Fibroblast of mammary gland (primary cell): ENCODE results near the gene CHRNA5.

Source experiments
- DNase-seq: peaks from one replicate; pipeline ENCODE4 v3.0.0-alpha.2; 2010; ENCODE audit warnings: low read depth
- H3K4me3 ChIP-seq: 2 replicates; pipeline ENCODE4 v1.5.1; 2011; ENCODE audit warnings: low read depth, mild to moderate bottlenecking, low read length, moderate library complexity; ENCODE audit not compliant: control insufficient read depth
- CTCF ChIP-seq: conservative IDR thresholded peaks from 2 replicates; pipeline ENCODE4 v1.5.1; 2011; ENCODE audit warnings: low read depth, low read length, inconsistent platforms; ENCODE audit not compliant: control insufficient read depth, insufficient read depth

CHRNA5 gene

GRCh38 chr15:78637776-78638435 is 72.6 kb downstream of the CHRNA5 start:
- TF ChIP-seq CTCF: no peak
- DNase-seq: no peak
- no peak overlapping the region for H3K4me3 ChIP-seq

- DNase-seq: peak; percentile 38
- no peak overlapping the region for H3K4me3 ChIP-seq
- TF ChIP-seq CTCF: peak; percentile 53
Measured at GRCh38 chr15:78638658-78639314, 73.5 kb downstream of the CHRNA5 start.

- no peak for TF ChIP-seq CTCF
- no peak for DNase-seq
- peak overlapping the region; percentile 10 for H3K4me3 ChIP-seq
Measured at GRCh38 chr15:78640527-78641101, 75.3 kb downstream of the CHRNA5 start.

GRCh38 chr15:78641102-78641748 is 75.9 kb downstream of the CHRNA5 start, which contains the start of gene CHRNB4:
Gene CHRNB4 (minus strand): TSS chr15:78641210. CDS start chr15:78641133, 77 bp downstream.
- DNase-seq: no peak
- peak within 1 kb of the TSS; percentile 10 for H3K4me3 ChIP-seq
- TF ChIP-seq CTCF: no peak

GRCh38 chr15:78641749-78642275 is 76.5 kb downstream of the CHRNA5 start:
- no peak for DNase-seq
- TF ChIP-seq CTCF: no peak
- H3K4me3 ChIP-seq: no peak overlapping the region

GRCh38 chr15:78642331-78642730 is 77.0 kb downstream of the CHRNA5 start:
- TF ChIP-seq CTCF: no peak
- H3K4me3 ChIP-seq: no peak overlapping the region
- no peak for DNase-seq
